Endothelial cell of umbilical vein (primary cell): ENCODE measurements around the gene AMN. TPM values are rescaled to one million over a fixed set of nuclear protein-coding genes. Genes with fewer than 3 reads are reported as not detected.

Source experiments
- BruUV-seq: library from RNA; stranded (reverse); fragments of 400-500 nt; replicated peaks from 2 replicates; lab custom pipeline; 2021; lab: Mats Ljungman, UMichigan
- CTCF ChIA-PET: fragments of 300-600, 350-600 bp; sonication (Branson Sonifier 250); formaldehyde crosslinking; loops from one replicate; lab custom pipeline; 2021; ENCODE audit warnings: antibody characterized with exemption, inconsistent platforms; lab: Charles Lee
- POLR2A ChIA-PET: fragments of 300-600, 350-600 bp; sonication (Branson Sonifier 250); formaldehyde crosslinking; loops from one replicate; lab custom pipeline; 2021; ENCODE audit warnings: antibody characterized with exemption, inconsistent platforms; lab: Charles Lee
- DNase-seq: peaks from one replicate; pipeline ENCODE4 v3.0.0-alpha.2; 2011; ENCODE audit warnings: low read depth, low spot score
- FAIRE-seq: peaks from 2 replicates; lab custom pipeline; 2011; peaks lifted over from hg19 to GRCh38; lab: Jason Lieb, UNC
- H2AFZ ChIP-seq: 2 replicates; pipeline ENCODE4 v1.6.0; 2012; ENCODE audit warnings: low read depth, low read length, control low read depth, inconsistent platforms
- H3K27ac ChIP-seq: 2 replicates; pipeline ENCODE4 v1.5.1; 2011; ENCODE audit warnings: low read depth, mild to moderate bottlenecking, control low read depth, low read length, moderate library complexity; ENCODE audit not compliant: insufficient read depth
- H3K27me3 ChIP-seq, 2 experiments: 2 replicates each; pipeline versions ENCODE4 v1.6.0 to v1.6.1; 2011; ENCODE audit warnings: low read length in 2 of 2, mixed read lengths in 1 of 2; ENCODE audit not compliant: control insufficient read depth in 2 of 2, insufficient read depth in 2 of 2
- H3K36me3 ChIP-seq, 2 experiments: 2 replicates in 1 of 2; 3 replicates in 1 of 2; pipeline ENCODE4 v1.5.1; 2011; ENCODE audit warnings: low read length in 2 of 2, mild to moderate bottlenecking in 1 of 2, moderate library complexity in 1 of 2; ENCODE audit not compliant: control insufficient read depth in 2 of 2, insufficient read depth in 2 of 2; ENCODE audit errors: extremely low read depth in 1 of 2
- H3K4me1 ChIP-seq: 3 replicates; pipeline ENCODE4 v1.5.1; 2011; ENCODE audit warnings: mild to moderate bottlenecking, low read length; ENCODE audit not compliant: control insufficient read depth, insufficient read depth; ENCODE audit errors: extremely low read depth
- H3K4me2 ChIP-seq: 2 replicates; pipeline ENCODE4 v1.6.1; 2011; ENCODE audit warnings: low read length, control low read depth, mixed read lengths; ENCODE audit not compliant: insufficient read depth
- H3K4me3 ChIP-seq, 3 experiments: fragments of 200-600 bp in 1 of 3; sonication (generic), shearing (Covaris generic) in 1 of 3; replicated peaks in 1 of 3; 2 replicates each; pipeline ENCODE4 v1.5.1; 2011 to 2016; ENCODE audit warnings: control low read depth in 3 of 3, low read length in 3 of 3, mild to moderate bottlenecking in 2 of 3, inconsistent platforms in 1 of 3, low read depth in 1 of 3, moderate library complexity in 1 of 3; ENCODE audit not compliant: insufficient read depth in 1 of 3
- H3K79me2 ChIP-seq: 2 replicates; pipeline ENCODE4 v1.6.0; 2012; ENCODE audit warnings: low read length, inconsistent platforms; ENCODE audit not compliant: control insufficient read depth, insufficient read depth
- H3K9ac ChIP-seq: replicated peaks from 2 replicates; pipeline ENCODE3; 2011; ENCODE audit warnings: low read length, control low read depth; ENCODE audit not compliant: insufficient read depth; ENCODE audit errors: extremely low read depth
- H3K9me1 ChIP-seq: replicated peaks from 3 replicates; pipeline ENCODE4 v1.6.0; 2011; ENCODE audit warnings: mild to moderate bottlenecking, low read length; ENCODE audit not compliant: control insufficient read depth, insufficient read depth; ENCODE audit errors: extremely low read depth
- H3K9me3 ChIP-seq: replicated peaks from 2 replicates; pipeline ENCODE4 v1.5.1; 2012; ENCODE audit warnings: low read length, inconsistent platforms; ENCODE audit not compliant: control insufficient read depth, insufficient read depth
- H4K20me1 ChIP-seq: replicated peaks from 2 replicates; pipeline ENCODE3; 2011; ENCODE audit warnings: mild to moderate bottlenecking, low read length; ENCODE audit not compliant: control insufficient read depth, insufficient read depth; ENCODE audit errors: extremely low read depth
- EZH2 ChIP-seq: IDR thresholded peaks from 2 replicates; pipeline ENCODE4 v1.6.1; 2012; ENCODE audit warnings: borderline replicate concordance, low read depth, mild to moderate bottlenecking, moderate library complexity, low read length, inconsistent platforms; ENCODE audit not compliant: severe bottlenecking
- FOS ChIP-seq: IDR thresholded peaks from 2 replicates; pipeline ENCODE4 v1.6.1; 2011; ENCODE audit warnings: mild to moderate bottlenecking, low read length, moderate library complexity, borderline replicate concordance; ENCODE audit not compliant: insufficient read depth
- JUN ChIP-seq: IDR thresholded peaks from 2 replicates; pipeline ENCODE4 v1.6.1; 2011; ENCODE audit warnings: borderline replicate concordance, low read depth; ENCODE audit not compliant: insufficient read length, insufficient read depth
- MYC ChIP-seq: IDR thresholded peaks from one replicate; pipeline ENCODE4 v1.6.1; 2011; ENCODE audit warnings: mild to moderate bottlenecking, low read depth, low read length
- POLR2A ChIP-seq: IDR thresholded peaks from 2 replicates; pipeline ENCODE4 v1.6.1; 2012; ENCODE audit warnings: low read depth, mild to moderate bottlenecking, control low read depth, low read length
- POLR2AphosphoS5 ChIP-seq: IDR thresholded peaks from 2 replicates; pipeline ENCODE4 v1.6.1; 2012; ENCODE audit warnings: low read depth, mild to moderate bottlenecking, control low read depth, low read length, moderate library complexity; ENCODE audit not compliant: insufficient read depth
- dilution Hi-C: fragments of 300-500 bp; cut with MboI; formaldehyde crosslinking; loops from one replicate; pipeline ENCODE4 v1.15.0; 2019; ENCODE audit warnings: low sequenced_read_pairs; ENCODE audit not compliant: extremely low pct_ligation_motif_present
- intact Hi-C: fragments of 100-400 bp; cut with micrococcal nuclease; formaldehyde crosslinking; loops from one replicate; pipeline ENCODE4 v1.10.0; 2022
- polyA plus RNA-seq, 4 experiments: library from polyadenylated mRNA; depleted of rRNA in 3 of 4; stranded (reverse) in 3 of 4; unstranded in 1 of 4; fragments of >200 nt; gene quantifications; 2 replicates each; pipeline versions ENCODE4 v1.2.1 to v1.2.3, GENCODE V29; 2011 to 2012; ENCODE audit warnings: missing spikeins in 1 of 4
- total RNA-seq: library from RNA; stranded (reverse); gene quantifications from 2 replicates; pipeline ENCODE4 v1.2.3, GENCODE V29; 2021
- TF ChIP-seq, protein P1 (sequence below), 2 donors: IDR thresholded peaks; 1 replicate in 1 of 2; 2 replicates in 1 of 2; pipeline ENCODE4 v1.5.1; 2011; ENCODE audit warnings: low read length in 2 of 2, mild to moderate bottlenecking in 2 of 2, moderate library complexity in 2 of 2, control low read depth in 1 of 2, inconsistent platforms in 1 of 2, low read depth in 1 of 2; ENCODE audit not compliant: insufficient read depth in 1 of 2; ENCODE audit errors: extremely low read depth in 1 of 2

The AMN gene
- total and polyA plus RNA-seq, 2 donors (not counting 3 experiments of a cell fraction or from before 2014, with no cell fraction given): 0.03 TPM; not detected in 1

DNA sequence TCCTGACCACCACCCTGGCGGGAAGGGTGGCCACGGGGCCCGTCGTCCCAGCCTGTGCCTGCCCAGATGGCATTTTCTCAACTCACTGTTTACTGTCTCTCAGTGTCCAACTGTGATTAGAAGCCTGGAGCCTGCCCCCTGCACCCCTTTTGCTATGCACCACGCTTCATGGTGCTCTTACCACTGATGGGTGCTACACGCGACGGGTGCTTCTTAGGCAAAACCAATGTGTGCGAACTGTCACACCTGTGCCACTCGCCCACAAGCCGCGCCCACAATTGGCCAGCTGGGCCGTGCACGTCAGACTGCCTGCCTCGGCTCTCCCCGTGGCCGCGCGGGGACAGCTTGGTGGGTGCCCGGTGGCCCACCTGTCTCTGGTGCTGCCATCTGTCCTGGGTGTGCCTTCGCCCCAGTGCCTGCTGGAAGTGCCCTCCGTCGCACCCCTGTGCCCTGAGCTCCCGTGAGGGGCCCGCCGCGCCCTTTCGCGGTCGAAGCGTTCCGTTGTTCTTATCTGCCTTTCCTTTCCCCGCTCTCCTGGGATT lies 15.1 kb upstream of the AMN start:
- no peak overlapping the region for H3K27ac ChIP-seq
- no peaks in the 10 kb centered on the region for H3K9me1 ChIP-seq
- CTCF ChIA-PET: no interaction called here
- no TSS peak for BruUV-seq
- FAIRE-seq (no peak), DNase-seq (no peak)
- H3K4me1 ChIP-seq: no peaks in the 10 kb centered on the region
- H3K79me2 ChIP-seq: no peaks in the 10 kb centered on the region
- intact Hi-C loops: no loop called here
- H3K36me3 ChIP-seq: peaks cover 0 to 14% of the 10 kb centered on the region in 2 experiments
- TF ChIP-seq EZH2 (no peak), FOS (no peak), POLR2AphosphoS5 (no peak), POLR2A (no peak), JUN (no peak), MYC (no peak)
- TF ChIP-seq, protein P1, sequence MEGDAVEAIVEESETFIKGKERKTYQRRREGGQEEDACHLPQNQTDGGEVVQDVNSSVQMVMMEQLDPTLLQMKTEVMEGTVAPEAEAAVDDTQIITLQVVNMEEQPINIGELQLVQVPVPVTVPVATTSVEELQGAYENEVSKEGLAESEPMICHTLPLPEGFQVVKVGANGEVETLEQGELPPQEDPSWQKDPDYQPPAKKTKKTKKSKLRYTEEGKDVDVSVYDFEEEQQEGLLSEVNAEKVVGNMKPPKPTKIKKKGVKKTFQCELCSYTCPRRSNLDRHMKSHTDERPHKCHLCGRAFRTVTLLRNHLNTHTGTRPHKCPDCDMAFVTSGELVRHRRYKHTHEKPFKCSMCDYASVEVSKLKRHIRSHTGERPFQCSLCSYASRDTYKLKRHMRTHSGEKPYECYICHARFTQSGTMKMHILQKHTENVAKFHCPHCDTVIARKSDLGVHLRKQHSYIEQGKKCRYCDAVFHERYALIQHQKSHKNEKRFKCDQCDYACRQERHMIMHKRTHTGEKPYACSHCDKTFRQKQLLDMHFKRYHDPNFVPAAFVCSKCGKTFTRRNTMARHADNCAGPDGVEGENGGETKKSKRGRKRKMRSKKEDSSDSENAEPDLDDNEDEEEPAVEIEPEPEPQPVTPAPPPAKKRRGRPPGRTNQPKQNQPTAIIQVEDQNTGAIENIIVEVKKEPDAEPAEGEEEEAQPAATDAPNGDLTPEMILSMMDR (IDR thresholded peaks at IDR 0.05; ENCODE audit: extremely low read depth in 1 of 2, insufficient read depth in 1 of 2, low read depth in 1 of 2, low read length in 2 of 2): no peak
- no peaks in the 10 kb centered on the region for H3K9me3 ChIP-seq
- H3K4me3 ChIP-seq: no peak overlapping the region
- no peaks in the 10 kb centered on the region for H3K27me3 ChIP-seq
- no peak overlapping the region for H3K9ac ChIP-seq
- no peaks in the 10 kb centered on the region for H4K20me1 ChIP-seq
- POLR2A ChIA-PET: no interaction called here
- H2AFZ ChIP-seq: no peak overlapping the region
- no peak overlapping the region for H3K4me2 ChIP-seq
- dilution Hi-C loops: no loop called here
